ENCODE results near the gene MED13. TPM values are rescaled to one million over a fixed set of nuclear protein-coding genes. Genes with fewer than 3 reads are reported as not detected.

Gene MED13
- total and polyA plus RNA-seq, 9 of the 15 experiments (the other 6 are each of a cell fraction or from before 2014, with no cell fraction given): 5.4 to 48.4 (median 28.2) TPM

- no peak for ATAC-seq
- Histone ChIP-seq H3K4me2 (ENCODE audit: insufficient read depth, low read length) (no peak overlapping the region), H3K36me3 (ENCODE audit: control insufficient read depth, insufficient read depth, low read length) (peaks cover 47% of the 10 kb centered on the region; the same call in 2 of the 3 replicates), H2AFZ (ENCODE audit: low read depth, low read length) (no peak overlapping the region), H3K79me2 (ENCODE audit: control insufficient read depth, insufficient read depth, low read length) (no peaks in the 10 kb centered on the region), H3K4me3 (no peak overlapping the region), H3K4me1 (replicated peaks in 1 of 2; ENCODE audit: control insufficient read depth in 2 of 2, insufficient read depth in 2 of 2, low read length in 2 of 2) (no peaks in the 10 kb centered on the region), H3K9ac (ENCODE audit: insufficient read depth in 1 of 2, low read depth in 2 of 2, low read length in 2 of 2) (no peak overlapping the region), H3K9me3 (replicated peaks; ENCODE audit: control insufficient read depth, insufficient read depth, low read depth, low read length) (no peaks in the 10 kb centered on the region), H4K20me1 (replicated peaks; ENCODE audit: control insufficient read depth, insufficient read depth, low read length) (no peaks in the 10 kb centered on the region), H3K27me3 (ENCODE audit: control insufficient read depth in 2 of 2, insufficient read depth in 2 of 2, low read length in 2 of 2) (no peaks in the 10 kb centered on the region), H3K9me1 (ENCODE audit: control insufficient read depth, insufficient read depth, low read length) (no peaks in the 10 kb centered on the region), H3K27ac (ENCODE audit: extremely low read depth, low read depth, low read length) (no peak overlapping the region)
- FAIRE-seq: no peak
- in situ Hi-C loops (cut with MboI) (no loop called here), intact Hi-C loops (cut with micrococcal nuclease) (no loop called here)
- ChIA-PET CTCF (ENCODE audit: low intra/inter-chr PET ratio) (no interaction called here), POLR2A (no interaction called here)
- 70% methylated on average over 2 of the region's 2 CpGs for WGBS (ENCODE audit: insufficient coverage, low coverage, missing lambda C conversion rate)
- TF ChIP-seq ZBTB11 (CRISPR knock-in tag; IDR thresholded peaks at IDR 0.05) (peak in 1 of 3 experiments; percentile 87; a peak in 2 of 6 replicates), MXD1 (CRISPR knock-in tag; IDR thresholded peaks at IDR 0.05; ENCODE audit: borderline replicate concordance, poor library complexity, severe bottlenecking) (no peak)
- DNase-seq (ENCODE audit: extremely low read depth in 1 of 4, low spot score in 3 of 4): no peak
- BruUV-seq (replicated peaks): no TSS peak
These were observed 169.7 kb downstream of the MED13 start for GRCh38 chr17:61895391-61895790.
